AG04450 (cell line): ENCODE results near the gene MYBL2. TPM values are rescaled to one million over a fixed set of nuclear protein-coding genes. Genes with fewer than 3 reads are reported as not detected.

Source experiments
- CTCF ChIA-PET: fragments of 300-600, 350-600 bp; formaldehyde crosslinking; extraction: SDS; loops from one replicate; lab custom pipeline; 2022; ENCODE audit warnings: antibody characterized with exemption, inconsistent platforms; lab: Charles Lee
- POLR2A ChIA-PET: fragments of 350-600 bp; formaldehyde crosslinking; extraction: SDS; loops from one replicate; lab custom pipeline; 2021; ENCODE audit warnings: antibody characterized with exemption, inconsistent platforms; lab: Yijun Ruan, JAX
- DNase-seq: peaks from one replicate; pipeline ENCODE4 v3.0.0-alpha.2; 2011; ENCODE audit warnings: low read depth, low spot score
- H3K27ac ChIP-seq: one replicate; pipeline ENCODE4 v1.5.1; 2012; ENCODE audit warnings: low read depth, low read length, control low read depth
- H3K27me3 ChIP-seq: one replicate; pipeline ENCODE4 v1.6.0; 2012; ENCODE audit warnings: low read length; ENCODE audit not compliant: control insufficient read depth, insufficient read depth
- H3K4me3 ChIP-seq: 2 replicates; pipeline ENCODE4 v1.5.1; 2011; ENCODE audit warnings: mild to moderate bottlenecking, low read depth, low read length, control low read depth
- H3K9me3 ChIP-seq: 2 replicates; pipeline ENCODE4 v1.5.1; 2012; ENCODE audit warnings: low read length; ENCODE audit not compliant: control insufficient read depth, insufficient read depth
- CTCF ChIP-seq: IDR thresholded peaks from 2 replicates; pipeline ENCODE4 v1.5.1; 2011; ENCODE audit warnings: low read depth, low read length, control low read depth, inconsistent platforms
- polyA plus RNA-seq: library from polyadenylated mRNA; depleted of rRNA; stranded (reverse); fragments of >200 nt; gene quantifications from 2 replicates; pipeline ENCODE4 v1.2.3, GENCODE V29; 2011; rRNA removed

Gene MYBL2
- polyA plus RNA-seq, 1 experiment, result 1.7 TPM

GRCh38 chr20:43765916-43766315 lies 99.0 kb downstream of the MYBL2 start:
- Histone ChIP-seq H3K27me3 (peaks cover 3% of the 10 kb centered on the region), H3K4me3 (no peak overlapping the region), H3K27ac (no peak overlapping the region), H3K9me3 (no peaks in the 10 kb centered on the region; the same call in 1 of the 2 replicates)
- no peak for TF ChIP-seq CTCF
- ChIA-PET CTCF (interaction anchor here (0.9 to 1.4 kb wide), 2 partner anchors 11 to 74 kb away, joined by 3 to 4 read pairs; no protein-coding TSS in a partner anchor), POLR2A (no interaction called here)
- DNase-seq, result no peak

Other genes with a start within 250 kb of the MYBL2 start
- 146 and 177 TPM in 2 replicates for gene SRSF6, start 209.2 kb upstream of the MYBL2 start, polyA plus RNA-seq
- 3.0 and 3.3 TPM in 2 replicates for gene L3MBTL1, start 159.4 kb upstream of the MYBL2 start, polyA plus RNA-seq
- gene SGK2, start 108.1 kb upstream of the MYBL2 start, polyA plus RNA-seq, result 0.12 and 0.16 TPM in 2 replicates
- 47.7 and 53.2 TPM in 2 replicates for gene IFT52, start 76.2 kb upstream of the MYBL2 start, polyA plus RNA-seq
- not detected in 2 replicates for gene GTSF1L, start 59.9 kb downstream of the MYBL2 start, polyA plus RNA-seq
- gene TOX2, start 247.7 kb downstream of the MYBL2 start, polyA plus RNA-seq, result 10.6 and 14.3 TPM in 2 replicates